Measurements from ENCODE around the gene RCBTB2. TPM values are rescaled to one million over a fixed set of nuclear protein-coding genes. Genes with fewer than 3 reads are reported as not detected.

Gene RCBTB2
- total and polyA plus RNA-seq, 4 donors: 4.1 to 9.0 (median 5.4) TPM

DNA sequence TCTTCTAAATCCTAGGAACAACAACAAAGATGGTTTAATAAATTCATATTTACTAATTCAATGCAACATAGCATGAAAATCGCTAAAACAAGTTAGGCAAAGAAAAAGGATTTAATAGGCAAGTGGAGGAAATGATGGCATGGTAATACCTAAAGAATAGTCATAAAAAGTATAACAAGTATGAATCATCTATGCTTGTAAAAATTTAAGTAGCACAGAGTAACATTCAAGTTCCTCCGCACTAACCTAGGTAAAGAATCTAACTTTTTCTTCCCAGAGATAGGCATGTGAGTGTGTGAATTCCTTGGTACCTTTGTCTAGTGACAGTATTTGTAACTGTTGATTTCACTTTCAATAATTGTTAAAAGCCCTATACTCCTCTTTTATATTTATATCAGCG, 42.6 kb downstream of the RCBTB2 start:
- 94% methylated on average over 3 of the region's 3 CpGs for WGBS
- H3K4me3 ChIP-seq (ENCODE audit: low read depth in 1 of 3, low read length in 3 of 3): no peak overlapping the region
- TF ChIP-seq JUND (IDR thresholded peaks at IDR 0.05) (no peak), SP1 (IDR thresholded peaks at IDR 0.05) (no peak), TAF1 (conservative IDR thresholded peaks at IDR 0.05) (no peak), HNF4G (IDR thresholded peaks at IDR 0.05) (no peak), NR2F2 (IDR thresholded peaks at IDR 0.05) (no peak), GABPA (IDR thresholded peaks at IDR 0.05 in 1 of 2, conservative IDR thresholded peaks at IDR 0.05 in 1 of 2) (no peak), FOXA1 (IDR thresholded peaks at IDR 0.05) (no peak), RXRA (IDR thresholded peaks at IDR 0.05) (no peak), RAD21 (IDR thresholded peaks at IDR 0.05) (no peak), HNF4A (conservative IDR thresholded peaks at IDR 0.05) (no peak), YY1 (IDR thresholded peaks at IDR 0.05) (no peak)
- TF ChIP-seq, protein P1, sequence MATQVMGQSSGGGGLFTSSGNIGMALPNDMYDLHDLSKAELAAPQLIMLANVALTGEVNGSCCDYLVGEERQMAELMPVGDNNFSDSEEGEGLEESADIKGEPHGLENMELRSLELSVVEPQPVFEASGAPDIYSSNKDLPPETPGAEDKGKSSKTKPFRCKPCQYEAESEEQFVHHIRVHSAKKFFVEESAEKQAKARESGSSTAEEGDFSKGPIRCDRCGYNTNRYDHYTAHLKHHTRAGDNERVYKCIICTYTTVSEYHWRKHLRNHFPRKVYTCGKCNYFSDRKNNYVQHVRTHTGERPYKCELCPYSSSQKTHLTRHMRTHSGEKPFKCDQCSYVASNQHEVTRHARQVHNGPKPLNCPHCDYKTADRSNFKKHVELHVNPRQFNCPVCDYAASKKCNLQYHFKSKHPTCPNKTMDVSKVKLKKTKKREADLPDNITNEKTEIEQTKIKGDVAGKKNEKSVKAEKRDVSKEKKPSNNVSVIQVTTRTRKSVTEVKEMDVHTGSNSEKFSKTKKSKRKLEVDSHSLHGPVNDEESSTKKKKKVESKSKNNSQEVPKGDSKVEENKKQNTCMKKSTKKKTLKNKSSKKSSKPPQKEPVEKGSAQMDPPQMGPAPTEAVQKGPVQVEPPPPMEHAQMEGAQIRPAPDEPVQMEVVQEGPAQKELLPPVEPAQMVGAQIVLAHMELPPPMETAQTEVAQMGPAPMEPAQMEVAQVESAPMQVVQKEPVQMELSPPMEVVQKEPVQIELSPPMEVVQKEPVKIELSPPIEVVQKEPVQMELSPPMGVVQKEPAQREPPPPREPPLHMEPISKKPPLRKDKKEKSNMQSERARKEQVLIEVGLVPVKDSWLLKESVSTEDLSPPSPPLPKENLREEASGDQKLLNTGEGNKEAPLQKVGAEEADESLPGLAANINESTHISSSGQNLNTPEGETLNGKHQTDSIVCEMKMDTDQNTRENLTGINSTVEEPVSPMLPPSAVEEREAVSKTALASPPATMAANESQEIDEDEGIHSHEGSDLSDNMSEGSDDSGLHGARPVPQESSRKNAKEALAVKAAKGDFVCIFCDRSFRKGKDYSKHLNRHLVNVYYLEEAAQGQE (IDR thresholded peaks at IDR 0.05): no peak
- TF ChIP-seq, protein P2, sequence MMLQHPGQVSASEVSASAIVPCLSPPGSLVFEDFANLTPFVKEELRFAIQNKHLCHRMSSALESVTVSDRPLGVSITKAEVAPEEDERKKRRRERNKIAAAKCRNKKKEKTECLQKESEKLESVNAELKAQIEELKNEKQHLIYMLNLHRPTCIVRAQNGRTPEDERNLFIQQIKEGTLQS (IDR thresholded peaks at IDR 0.05): no peak
- TF ChIP-seq, protein P3, sequence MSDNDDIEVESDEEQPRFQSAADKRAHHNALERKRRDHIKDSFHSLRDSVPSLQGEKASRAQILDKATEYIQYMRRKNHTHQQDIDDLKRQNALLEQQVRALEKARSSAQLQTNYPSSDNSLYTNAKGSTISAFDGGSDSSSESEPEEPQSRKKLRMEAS (IDR thresholded peaks at IDR 0.05): no peak
- TF ChIP-seq, protein P4, sequence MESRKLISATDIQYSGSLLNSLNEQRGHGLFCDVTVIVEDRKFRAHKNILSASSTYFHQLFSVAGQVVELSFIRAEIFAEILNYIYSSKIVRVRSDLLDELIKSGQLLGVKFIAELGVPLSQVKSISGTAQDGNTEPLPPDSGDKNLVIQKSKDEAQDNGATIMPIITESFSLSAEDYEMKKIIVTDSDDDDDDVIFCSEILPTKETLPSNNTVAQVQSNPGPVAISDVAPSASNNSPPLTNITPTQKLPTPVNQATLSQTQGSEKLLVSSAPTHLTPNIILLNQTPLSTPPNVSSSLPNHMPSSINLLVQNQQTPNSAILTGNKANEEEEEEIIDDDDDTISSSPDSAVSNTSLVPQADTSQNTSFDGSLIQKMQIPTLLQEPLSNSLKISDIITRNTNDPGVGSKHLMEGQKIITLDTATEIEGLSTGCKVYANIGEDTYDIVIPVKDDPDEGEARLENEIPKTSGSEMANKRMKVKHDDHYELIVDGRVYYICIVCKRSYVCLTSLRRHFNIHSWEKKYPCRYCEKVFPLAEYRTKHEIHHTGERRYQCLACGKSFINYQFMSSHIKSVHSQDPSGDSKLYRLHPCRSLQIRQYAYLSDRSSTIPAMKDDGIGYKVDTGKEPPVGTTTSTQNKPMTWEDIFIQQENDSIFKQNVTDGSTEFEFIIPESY (IDR thresholded peaks at IDR 0.05): no peak
- H3K9me3 ChIP-seq (ENCODE audit: control insufficient read depth in 4 of 4, low read length in 3 of 4): no peaks in the 10 kb centered on the region
- DNase-seq (ENCODE audit: low spot score): no peak
- peaks cover 4 to 11% (median 9%) of the 10 kb centered on the region in 4 donors for H3K4me1 ChIP-seq (ENCODE audit: control insufficient read depth in 4 of 4, insufficient read depth in 4 of 4, low read length in 3 of 4)
- no peak overlapping the region for H3K9ac ChIP-seq (ENCODE audit: low read depth in 1 of 2, low read length in 2 of 2)
- no peaks in the 10 kb centered on the region for H3K27me3 ChIP-seq (ENCODE audit: control insufficient read depth in 4 of 4, insufficient read depth in 4 of 4, low read length in 3 of 4)
- H3K27ac ChIP-seq (ENCODE audit: low read depth in 1 of 2, low read length in 2 of 2): no peak overlapping the region
- no peaks in the 10 kb centered on the region for H3K36me3 ChIP-seq (ENCODE audit: control insufficient read depth in 4 of 4, insufficient read depth in 3 of 4, low read depth in 1 of 4, low read length in 3 of 4)

DNA sequence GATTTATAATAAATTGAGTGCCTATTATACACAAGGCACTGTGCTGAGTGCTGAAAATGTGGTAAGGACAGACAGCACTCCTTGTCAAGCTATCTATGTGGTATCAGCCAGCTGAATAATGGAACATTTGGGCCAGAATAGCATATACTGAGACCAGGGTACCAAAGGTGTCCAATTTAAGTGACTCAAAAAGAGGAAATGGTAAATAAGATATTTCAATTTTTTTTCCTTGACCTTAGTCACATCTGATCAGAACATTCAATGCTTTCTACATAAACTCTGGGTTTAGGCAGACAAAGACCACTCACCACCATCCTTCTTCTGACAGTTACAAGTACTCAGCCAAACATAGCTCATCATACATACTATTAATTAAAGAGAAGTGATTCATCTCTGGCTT, 43.2 kb downstream of the RCBTB2 start:
- no peak for TF ChIP-seq RXRA (IDR thresholded peaks at IDR 0.05)
- TF ChIP-seq RAD21 (IDR thresholded peaks at IDR 0.05): no peak
- TF ChIP-seq, protein P5, sequence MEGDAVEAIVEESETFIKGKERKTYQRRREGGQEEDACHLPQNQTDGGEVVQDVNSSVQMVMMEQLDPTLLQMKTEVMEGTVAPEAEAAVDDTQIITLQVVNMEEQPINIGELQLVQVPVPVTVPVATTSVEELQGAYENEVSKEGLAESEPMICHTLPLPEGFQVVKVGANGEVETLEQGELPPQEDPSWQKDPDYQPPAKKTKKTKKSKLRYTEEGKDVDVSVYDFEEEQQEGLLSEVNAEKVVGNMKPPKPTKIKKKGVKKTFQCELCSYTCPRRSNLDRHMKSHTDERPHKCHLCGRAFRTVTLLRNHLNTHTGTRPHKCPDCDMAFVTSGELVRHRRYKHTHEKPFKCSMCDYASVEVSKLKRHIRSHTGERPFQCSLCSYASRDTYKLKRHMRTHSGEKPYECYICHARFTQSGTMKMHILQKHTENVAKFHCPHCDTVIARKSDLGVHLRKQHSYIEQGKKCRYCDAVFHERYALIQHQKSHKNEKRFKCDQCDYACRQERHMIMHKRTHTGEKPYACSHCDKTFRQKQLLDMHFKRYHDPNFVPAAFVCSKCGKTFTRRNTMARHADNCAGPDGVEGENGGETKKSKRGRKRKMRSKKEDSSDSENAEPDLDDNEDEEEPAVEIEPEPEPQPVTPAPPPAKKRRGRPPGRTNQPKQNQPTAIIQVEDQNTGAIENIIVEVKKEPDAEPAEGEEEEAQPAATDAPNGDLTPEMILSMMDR (IDR thresholded peaks at IDR 0.05; ENCODE audit: low read depth, low read length, missing input control): no peak
- no peak for TF ChIP-seq HNF4G (IDR thresholded peaks at IDR 0.05)
- no peak for TF ChIP-seq GABPA (IDR thresholded peaks at IDR 0.05 in 1 of 2, conservative IDR thresholded peaks at IDR 0.05 in 1 of 2)
- TF ChIP-seq NR2F2 (IDR thresholded peaks at IDR 0.05): no peak
- no peak for TF ChIP-seq HNF4A (conservative IDR thresholded peaks at IDR 0.05)
- no peak for TF ChIP-seq FOXA1 (IDR thresholded peaks at IDR 0.05)
- TF ChIP-seq SP1 (IDR thresholded peaks at IDR 0.05): no peak
- TF ChIP-seq EGR1 (IDR thresholded peaks at IDR 0.05; ENCODE audit: low read depth in 2 of 2): no peak
- TF ChIP-seq YY1 (IDR thresholded peaks at IDR 0.05): no peak
- TF ChIP-seq, protein P1 (IDR thresholded peaks at IDR 0.05): no peak
- no peak for TF ChIP-seq TAF1 (conservative IDR thresholded peaks at IDR 0.05)
- TF ChIP-seq, protein P4 (IDR thresholded peaks at IDR 0.05): no peak
- TF ChIP-seq, protein P2 (IDR thresholded peaks at IDR 0.05): no peak
- no peak for TF ChIP-seq JUND (IDR thresholded peaks at IDR 0.05)
- Histone ChIP-seq H3K27me3 (ENCODE audit: control insufficient read depth in 4 of 4, insufficient read depth in 4 of 4, low read length in 3 of 4) (no peaks in the 10 kb centered on the region), H3K36me3 (ENCODE audit: control insufficient read depth in 4 of 4, insufficient read depth in 3 of 4, low read depth in 1 of 4, low read length in 3 of 4) (no peaks in the 10 kb centered on the region), H3K4me1 (ENCODE audit: control insufficient read depth in 4 of 4, insufficient read depth in 4 of 4, low read length in 3 of 4) (peaks cover 4 to 11% (median 9%) of the 10 kb centered on the region in 4 donors), H3K9me3 (ENCODE audit: control insufficient read depth in 4 of 4, low read length in 3 of 4) (no peaks in the 10 kb centered on the region), H3K9ac (ENCODE audit: low read depth in 1 of 2, low read length in 2 of 2) (no peak overlapping the region), H3K4me3 (ENCODE audit: low read depth in 1 of 3, low read length in 3 of 3) (no peak overlapping the region), H3K27ac (ENCODE audit: low read depth in 1 of 2, low read length in 2 of 2) (no peak overlapping the region)
- no peak for DNase-seq (ENCODE audit: low spot score)
